Ovary (tissue), 9 donors: ENCODE data around the gene MORC4. TPM values are rescaled to one million over a fixed set of nuclear protein-coding genes. Genes with fewer than 3 reads are reported as not detected.

Experiments used
- DNase-seq, 5 donors: peaks; one replicate each; pipeline ENCODE4 v3.0.0-alpha.2; 2019 to 2020
- H3K27ac ChIP-seq, 2 donors: fragments of 200-600 bp; one replicate each; pipeline versions ENCODE4 v1.5.1 to v1.8.0; 2019 to 2022
- H3K27me3 ChIP-seq: fragments of 200-600 bp; one replicate; pipeline ENCODE4 v1.8.0; 2022
- H3K36me3 ChIP-seq: fragments of 200-600 bp; sonication (generic); one replicate; pipeline ENCODE4 v1.5.1; 2019
- H3K4me1 ChIP-seq: one replicate; pipeline ENCODE4 v1.8.1; 2013; ENCODE audit warnings: mild to moderate bottlenecking, moderate library complexity; ENCODE audit not compliant: insufficient read depth
- H3K4me3 ChIP-seq: fragments of 200-600 bp; sonication (generic); one replicate; pipeline ENCODE4 v1.5.1; 2017
- H3K9me3 ChIP-seq, 2 donors: fragments of 200-600 bp in 1 of 2; sonication (generic) in 1 of 2; one replicate each; pipeline versions ENCODE4 v1.5.1 to v1.8.1; 2013 to 2019; ENCODE audit warnings: mild to moderate bottlenecking in 1 of 2, moderate library complexity in 1 of 2
- EP300 ChIP-seq: sonication (generic); formaldehyde crosslinking; IDR thresholded peaks from one replicate; pipeline ENCODE4 v1.6.1; 2017; ENCODE audit warnings: antibody characterized with exemption
- POLR2A ChIP-seq: fragments of 450-650 bp; IDR thresholded peaks from one replicate; pipeline ENCODE4 v1.6.1; 2017; ENCODE audit warnings: antibody characterized with exemption, mild to moderate bottlenecking, moderate library complexity
- WGBS, 3 donors: extraction: QIAGEN DNeasy Blood & Tissue Kit in 1 of 3; methylation state at CpG; one replicate each; pipeline versions ENCODE4 v1.1.5 to v1.1.7; 2013 to 2017; 5-methylcytosine and 5-hydroxymethylcytosine counted together
- intact Hi-C, 4 donors: fragments of 100-400 bp; cut with DNase I; formaldehyde crosslinking; loops; one replicate each; pipeline versions ENCODE4 v1.11.0 to v1.15.1; 2022 to 2023
- polyA plus RNA-seq, 2 donors: library from polyadenylated mRNA; stranded (reverse); fragments of 200-250 nt in 1 of 2; fragments of 350-450 nt in 1 of 2; fragmentation: Illumina TruSeq in 1 of 2; extraction: RNeasy Lipid Tissue Mini Kit (QIAGEN cat#74804) in 1 of 2; gene quantifications; one replicate each; pipeline ENCODE4 v1.2.3, GENCODE V29; 2013 to 2014
- total RNA-seq, 7 donors: library from RNA; depleted of rRNA in 2 of 7; stranded (reverse); fragments of >200 nt in 2 of 7; fragmentation: NEBNext Ultra II Directional in 3 of 7; extraction: Animal tissue kit (Norgen Biotek cat#: 25700) in 3 of 7; gene quantifications; one replicate each; pipeline versions ENCODE4 v1.1.0 to v1.2.4, GENCODE V29; 2016 to 2023
- TF ChIP-seq, protein P1 (sequence below), 3 donors: fragments of 450-650 bp in 2 of 3; fragments of 200-600 bp in 1 of 3; IDR thresholded peaks; one replicate each; pipeline versions ENCODE4 v1.5.1 to v1.8.0; 2016 to 2022; ENCODE audit warnings: antibody characterized with exemption in 3 of 3, mild to moderate bottlenecking in 1 of 3
- donor health status: DM: no; HTN: no; CAD: no; lungs with moderate emphysema.
- donor health status: DM: no; HTN: no; CAD: no.
- donor health status: Bipolar disorder and iron deficiency.
- donor health status: DM: yes; HTN: yes; CAD: no.
- donor health status: DM: no; HTN: no; CAD: no.
- donor health status: DM: yes; HTN: yes; CAD: no.

Gene MORC4
- total and polyA plus RNA-seq, 9 donors, result 9.6 to 26.4 (median 19.4) TPM

- intact Hi-C loops, result no loop called here
- H3K4me1 ChIP-seq, result no peaks in the 10 kb centered on the region
- WGBS, 3 donors, result 74 to 78% (median 75%) methylated on average over 2 of the region's 2 CpGs
- no peak for DNase-seq
- TF ChIP-seq POLR2A, result no peak
- TF ChIP-seq, protein P1, sequence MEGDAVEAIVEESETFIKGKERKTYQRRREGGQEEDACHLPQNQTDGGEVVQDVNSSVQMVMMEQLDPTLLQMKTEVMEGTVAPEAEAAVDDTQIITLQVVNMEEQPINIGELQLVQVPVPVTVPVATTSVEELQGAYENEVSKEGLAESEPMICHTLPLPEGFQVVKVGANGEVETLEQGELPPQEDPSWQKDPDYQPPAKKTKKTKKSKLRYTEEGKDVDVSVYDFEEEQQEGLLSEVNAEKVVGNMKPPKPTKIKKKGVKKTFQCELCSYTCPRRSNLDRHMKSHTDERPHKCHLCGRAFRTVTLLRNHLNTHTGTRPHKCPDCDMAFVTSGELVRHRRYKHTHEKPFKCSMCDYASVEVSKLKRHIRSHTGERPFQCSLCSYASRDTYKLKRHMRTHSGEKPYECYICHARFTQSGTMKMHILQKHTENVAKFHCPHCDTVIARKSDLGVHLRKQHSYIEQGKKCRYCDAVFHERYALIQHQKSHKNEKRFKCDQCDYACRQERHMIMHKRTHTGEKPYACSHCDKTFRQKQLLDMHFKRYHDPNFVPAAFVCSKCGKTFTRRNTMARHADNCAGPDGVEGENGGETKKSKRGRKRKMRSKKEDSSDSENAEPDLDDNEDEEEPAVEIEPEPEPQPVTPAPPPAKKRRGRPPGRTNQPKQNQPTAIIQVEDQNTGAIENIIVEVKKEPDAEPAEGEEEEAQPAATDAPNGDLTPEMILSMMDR (IDR thresholded peaks at IDR 0.05), result no peak
- no peak for TF ChIP-seq EP300
- no peaks in the 10 kb centered on the region for H3K36me3 ChIP-seq
- H3K4me3 ChIP-seq, result no peak overlapping the region
- no peaks in the 10 kb centered on the region for H3K27me3 ChIP-seq
- no peaks in the 10 kb centered on the region for H3K9me3 ChIP-seq
- no peak overlapping the region for H3K27ac ChIP-seq
Observed at GRCh38 chrX:106995678-106996077, 4.3 kb downstream of the MORC4 start.

- Histone ChIP-seq H3K27me3 (no peaks in the 10 kb centered on the region), H3K36me3 (no peaks in the 10 kb centered on the region), H3K4me3 (no peak overlapping the region), H3K9me3 (no peaks in the 10 kb centered on the region), H3K4me1 (no peaks in the 10 kb centered on the region), H3K27ac (no peak overlapping the region)
- intact Hi-C loops, result no loop called here
- TF ChIP-seq POLR2A, result no peak
- no peak for TF ChIP-seq EP300
- TF ChIP-seq, protein P1 (IDR thresholded peaks at IDR 0.05), result no peak
- WGBS, 3 donors, result 81 to 85% (median 84%) methylated on average over 2 of the region's 2 CpGs
- no peak for DNase-seq
Observed at GRCh38 chrX:106987488-106987887, 12.5 kb downstream of the MORC4 start.

GRCh38 chrX:106980952-106981626 is 18.9 kb downstream of the MORC4 start:
- Histone ChIP-seq H3K4me1 (no peaks in the 10 kb centered on the region), H3K27me3 (no peaks in the 10 kb centered on the region), H3K4me3 (no peak overlapping the region), H3K36me3 (no peaks in the 10 kb centered on the region), H3K27ac (no peak overlapping the region), H3K9me3 (no peaks in the 10 kb centered on the region)
- 74 to 87% (median 83%) methylated on average over 6 of the region's 6 CpGs for WGBS, 3 donors
- intact Hi-C loops, result no loop called here
- DNase-seq, result no peak
- TF ChIP-seq EP300, result no peak
- TF ChIP-seq, protein P1 (IDR thresholded peaks at IDR 0.05), result no peak
- no peak for TF ChIP-seq POLR2A

GRCh38 chrX:106976416-106976815 is 23.6 kb downstream of the MORC4 start:
- DNase-seq, result no peak
- 66 to 75% (median 72%) methylated on average over 3 of the region's 3 CpGs for WGBS, 3 donors

More at GRCh38 chrX:106976416-106976815, 23.6 kb downstream of the MORC4 start:
- no peak overlapping the region for H3K4me3 ChIP-seq
- H3K27ac ChIP-seq, result no peak overlapping the region
- no peaks in the 10 kb centered on the region for H3K9me3 ChIP-seq
- no peaks in the 10 kb centered on the region for H3K36me3 ChIP-seq
- intact Hi-C loops, result no loop called here
- H3K4me1 ChIP-seq, result no peaks in the 10 kb centered on the region
- TF ChIP-seq, protein P1 (IDR thresholded peaks at IDR 0.05), result no peak
- H3K27me3 ChIP-seq, result no peaks in the 10 kb centered on the region
